ENCODE measurements around the gene OR51B2.
"Not testable (repeated sequence)": the region's sequence is repeated elsewhere in the genome, so short reads cannot be mapped to it uniquely, and the experiment has no call there.

Gene OR51B2

DNA sequence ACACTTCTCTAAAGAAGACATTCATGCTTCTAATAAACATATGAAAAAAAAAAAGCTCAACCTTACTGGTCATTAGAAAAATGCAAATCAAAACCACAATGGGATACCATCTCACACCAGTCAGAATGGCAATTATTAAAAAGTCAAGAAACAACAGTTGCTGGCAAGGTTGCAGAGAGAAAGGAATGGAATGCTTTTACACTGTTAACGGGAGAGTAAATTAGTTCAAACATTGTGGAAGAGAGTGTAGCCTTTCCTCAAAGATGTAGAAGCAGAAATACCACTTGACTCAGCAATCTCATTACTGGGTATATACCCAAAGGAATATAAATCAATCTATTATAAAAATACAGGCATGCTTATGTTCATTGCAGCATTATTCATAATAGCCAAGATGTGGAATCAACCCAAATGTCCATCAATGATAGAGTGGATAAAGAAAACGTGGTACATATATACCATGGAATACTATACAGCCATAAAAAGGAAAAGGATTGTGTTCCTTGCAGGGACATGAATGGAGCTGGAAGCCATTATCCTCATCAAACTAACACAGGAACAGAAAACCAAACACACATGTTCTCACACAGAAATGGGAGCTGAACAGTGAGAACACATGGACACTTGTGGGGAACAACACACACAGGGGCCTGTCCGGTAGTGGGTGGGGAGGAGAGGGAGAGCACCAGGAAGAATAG lies 10.6 kb downstream of the OR51B2 start:
- not testable (repeated sequence) for DNase-seq (ENCODE audit: insufficient read length, low spot score); FAIRE-seq

DNA sequence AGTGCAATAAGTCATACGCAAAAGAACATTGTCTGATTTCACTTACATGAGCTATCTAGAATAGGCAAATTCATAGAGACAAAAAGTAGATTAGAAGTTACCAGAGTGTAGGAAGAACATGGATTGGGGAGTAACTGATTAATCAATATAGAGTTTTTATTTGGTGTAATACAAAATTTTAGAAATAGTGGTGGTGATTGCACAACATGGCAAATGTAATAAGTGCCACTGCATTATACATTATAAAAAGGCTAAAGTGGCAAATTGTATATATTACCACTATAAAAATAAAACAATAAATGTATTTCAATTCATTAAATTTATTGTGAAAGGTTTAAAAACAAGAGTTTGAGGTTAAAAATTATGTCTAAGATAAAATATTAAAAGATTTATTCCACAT lies 13.7 kb downstream of the OR51B2 start:
- FAIRE-seq (no peak), DNase-seq (ENCODE audit: insufficient read length, low spot score) (no peak)

GRCh38 chr11:5307256-5308019 lies 16.7 kb downstream of the OR51B2 start:
- FAIRE-seq = no peak
- no peak for DNase-seq (ENCODE audit: insufficient read length, low spot score)

DNA sequence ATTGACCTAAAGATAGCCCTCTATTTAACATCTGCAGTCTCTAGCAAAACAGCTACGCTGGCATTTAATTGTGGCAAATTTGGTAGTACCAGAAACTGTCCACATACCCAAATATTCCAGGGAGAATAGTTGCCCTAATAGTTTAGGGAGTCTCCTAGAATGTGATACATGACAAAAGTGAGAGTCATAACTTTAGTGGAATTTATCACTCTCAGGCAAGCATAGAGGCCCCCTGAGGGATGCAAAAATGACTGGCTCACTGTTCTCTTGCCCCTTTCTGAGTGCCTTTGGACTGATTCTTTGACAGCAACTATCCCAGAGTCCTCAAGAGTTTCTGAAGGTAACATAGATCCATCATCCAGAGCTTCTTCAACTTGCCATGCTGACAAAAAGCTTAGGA lies 20.1 kb downstream of the OR51B2 start:
- DNase-seq (ENCODE audit: insufficient read length, low spot score) = no peak

DNA sequence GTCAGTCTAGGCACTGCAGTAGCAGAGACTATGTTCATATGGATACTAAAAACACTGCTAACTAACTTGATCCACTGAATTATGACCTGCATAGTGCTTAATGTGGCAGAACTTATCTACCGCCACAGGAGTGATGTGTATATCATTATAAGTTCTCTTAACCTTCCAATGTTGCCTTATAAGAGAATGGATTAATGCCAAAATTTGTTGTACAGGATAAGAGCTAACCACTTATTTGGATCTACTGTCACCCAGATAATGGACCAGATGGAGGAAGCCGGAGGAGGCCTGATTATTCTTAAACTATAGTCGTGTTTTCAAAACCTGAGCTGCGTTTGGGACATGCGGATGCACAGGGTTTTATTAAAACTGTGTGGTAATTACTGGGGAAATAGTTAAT lies 20.5 kb downstream of the OR51B2 start:
- FAIRE-seq (no peak), DNase-seq (ENCODE audit: insufficient read length, low spot score) (no peak)

More for the DNA sequence above, 20.1 kb downstream of the OR51B2 start:
- no peak for FAIRE-seq

- DNase-seq (ENCODE audit: insufficient read length, low spot score) = no peak
- FAIRE-seq = no peak
Measured at GRCh38 chr11:5301846-5302245, 22.3 kb downstream of the OR51B2 start, which contains the start of gene OR51B4. TSS of gene OR51B4 (minus strand) at chr11:5301946. CDS start at chr11:5301946, 0 bp downstream.

GRCh38 chr11:5300251-5300650 lies 23.8 kb downstream of the OR51B2 start:
- FAIRE-seq (no peak), DNase-seq (ENCODE audit: insufficient read length, low spot score) (no peak)

DNA sequence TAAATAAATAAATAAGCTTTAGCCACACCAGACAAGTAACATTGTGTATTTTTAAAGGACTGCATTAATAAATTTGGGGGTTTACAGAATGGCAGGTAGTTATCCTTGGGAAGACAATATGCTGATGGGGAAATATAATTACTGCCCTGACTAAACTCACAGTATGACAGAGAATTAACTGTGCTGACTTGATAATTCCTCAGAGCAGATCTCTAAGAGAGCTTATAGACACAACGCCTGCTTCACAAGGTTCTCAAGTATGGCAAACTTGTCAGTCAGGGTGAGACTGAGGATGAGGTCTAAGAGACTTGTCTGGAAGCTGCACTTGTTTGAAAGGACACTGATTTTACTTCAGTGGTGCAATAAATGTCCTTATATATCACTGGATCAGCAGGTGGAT lies 25.6 kb downstream of the OR51B2 start:
- DNase-seq (ENCODE audit: insufficient read length, low spot score) = no peak
- FAIRE-seq = no peak

DNA sequence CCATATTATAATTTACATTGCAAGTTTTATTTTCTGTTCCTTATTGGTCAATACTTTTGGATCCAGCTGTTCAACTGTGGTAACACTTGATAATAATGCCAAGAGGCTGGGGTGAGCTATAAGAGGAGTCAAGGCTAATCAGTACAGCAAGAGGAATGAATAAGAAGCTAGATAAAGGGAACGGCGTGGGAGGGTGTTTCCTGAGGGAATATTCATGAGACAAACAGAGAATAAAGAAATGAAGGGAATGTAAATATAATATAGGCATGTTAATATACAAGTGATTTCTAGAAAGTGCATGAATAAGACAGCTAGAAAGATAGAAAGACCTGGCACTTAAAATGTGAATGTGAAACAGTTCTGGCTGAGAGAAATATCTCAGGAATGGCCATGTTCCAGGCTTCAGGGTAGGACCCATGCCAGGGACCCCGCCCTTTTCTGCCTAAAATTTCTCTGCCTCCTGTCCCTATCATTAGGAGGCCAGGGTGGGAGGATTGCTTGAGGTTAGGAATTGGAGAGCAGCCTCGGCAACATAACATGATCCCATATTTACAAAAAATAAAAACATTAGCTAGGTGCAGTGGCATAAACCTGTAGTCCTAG lies 26.3 kb downstream of the OR51B2 start:
- DNase-seq (ENCODE audit: insufficient read length, low spot score) = no peak
- no peak for FAIRE-seq

DNA sequence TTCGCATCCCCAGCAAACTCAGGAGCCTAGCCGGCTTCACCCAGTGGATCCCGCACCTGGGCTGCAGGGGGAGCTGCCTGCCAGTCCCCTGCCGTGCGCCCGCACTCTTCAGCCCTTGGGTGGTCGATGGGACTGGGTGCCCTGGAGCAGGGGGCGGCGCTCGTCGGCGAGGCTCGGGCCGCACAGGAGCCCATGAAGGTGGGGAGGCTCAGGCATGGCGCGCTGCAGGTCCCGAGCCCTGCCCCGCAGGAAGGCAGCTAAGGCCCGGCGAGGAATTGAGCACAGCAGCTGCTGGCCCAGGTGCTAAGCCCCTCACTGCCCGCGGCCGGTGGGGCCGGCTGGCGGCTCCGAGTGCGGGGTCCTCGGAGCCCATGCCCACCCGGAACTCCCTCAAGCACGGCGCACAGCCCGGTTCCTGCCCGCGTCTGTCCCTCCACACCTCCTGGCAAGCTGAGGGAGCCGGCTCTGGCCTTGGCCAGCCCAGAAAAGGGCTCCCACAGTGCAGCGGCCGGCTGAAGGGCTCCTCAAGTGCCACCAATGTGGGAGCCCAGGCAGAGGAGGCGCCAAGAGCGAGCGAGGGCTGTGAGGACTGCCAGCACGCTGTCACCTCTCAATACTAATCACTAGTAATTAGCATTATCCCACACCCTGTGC lies 29.6 kb downstream of the OR51B2 start:
- not testable (repeated sequence) for FAIRE-seq; DNase-seq (ENCODE audit: insufficient read length, low spot score)

GRCh38 chr11:5293028-5293427 lies 31.1 kb downstream of the OR51B2 start:
- no peak for DNase-seq (ENCODE audit: insufficient read length, low spot score)
- FAIRE-seq = no peak

DNA sequence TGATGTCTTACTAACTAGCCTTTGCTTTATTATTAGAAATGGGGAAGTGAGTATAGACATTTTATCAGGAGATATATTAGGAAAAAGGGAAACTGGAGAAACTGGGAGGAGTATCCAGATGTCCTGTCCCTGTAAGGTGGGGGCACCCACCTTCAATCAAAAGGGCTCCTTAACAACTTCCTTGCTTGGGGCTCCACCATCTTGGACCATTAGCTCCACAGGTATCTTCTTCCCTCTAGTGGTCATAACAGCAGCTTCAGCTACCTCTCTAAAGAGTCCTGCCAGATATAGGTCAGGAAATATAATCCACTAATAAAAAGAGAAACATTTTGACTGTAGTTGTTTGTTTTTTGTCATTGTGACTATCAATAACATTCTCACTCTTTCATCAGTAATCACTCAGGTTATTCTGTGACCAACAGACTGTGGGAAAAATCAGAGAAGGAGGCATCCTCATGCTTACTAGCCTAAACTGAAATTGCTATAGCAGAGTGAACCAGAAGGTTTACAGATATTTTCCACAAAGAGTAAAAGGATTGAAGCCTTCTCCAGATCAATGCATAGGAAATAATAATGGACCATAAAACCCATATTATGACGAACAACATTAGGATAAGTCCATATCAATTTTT lies 32.8 kb downstream of the OR51B2 start:
- DNase-seq (ENCODE audit: insufficient read length, low spot score) = peak; percentile 19
- FAIRE-seq = no peak

- FAIRE-seq = no peak
- DNase-seq (ENCODE audit: insufficient read length, low spot score) = no peak
Measured at GRCh38 chr11:5290106-5290505, 34.0 kb downstream of the OR51B2 start.

DNA sequence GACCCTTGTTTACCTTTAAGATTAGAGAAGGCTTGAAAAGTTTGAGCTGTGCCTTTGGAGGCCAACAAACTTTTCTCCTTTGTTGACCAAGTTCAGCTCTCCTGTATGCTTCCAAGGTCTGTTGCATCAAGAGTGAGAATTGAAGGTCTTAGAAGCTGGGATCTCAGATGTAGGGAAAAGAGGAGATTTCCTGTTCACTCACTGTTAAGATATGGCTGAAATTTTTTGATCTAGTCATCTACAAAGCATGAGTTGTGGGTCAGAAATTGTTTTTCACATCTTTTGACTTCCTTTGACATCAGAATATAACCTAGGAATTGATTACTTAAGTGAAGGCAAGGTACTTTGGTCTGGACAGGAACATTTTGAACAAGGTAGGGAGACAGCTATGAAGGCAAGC lies 34.4 kb downstream of the OR51B2 start:
- FAIRE-seq (no peak), DNase-seq (ENCODE audit: insufficient read length, low spot score) (no peak)

DNA sequence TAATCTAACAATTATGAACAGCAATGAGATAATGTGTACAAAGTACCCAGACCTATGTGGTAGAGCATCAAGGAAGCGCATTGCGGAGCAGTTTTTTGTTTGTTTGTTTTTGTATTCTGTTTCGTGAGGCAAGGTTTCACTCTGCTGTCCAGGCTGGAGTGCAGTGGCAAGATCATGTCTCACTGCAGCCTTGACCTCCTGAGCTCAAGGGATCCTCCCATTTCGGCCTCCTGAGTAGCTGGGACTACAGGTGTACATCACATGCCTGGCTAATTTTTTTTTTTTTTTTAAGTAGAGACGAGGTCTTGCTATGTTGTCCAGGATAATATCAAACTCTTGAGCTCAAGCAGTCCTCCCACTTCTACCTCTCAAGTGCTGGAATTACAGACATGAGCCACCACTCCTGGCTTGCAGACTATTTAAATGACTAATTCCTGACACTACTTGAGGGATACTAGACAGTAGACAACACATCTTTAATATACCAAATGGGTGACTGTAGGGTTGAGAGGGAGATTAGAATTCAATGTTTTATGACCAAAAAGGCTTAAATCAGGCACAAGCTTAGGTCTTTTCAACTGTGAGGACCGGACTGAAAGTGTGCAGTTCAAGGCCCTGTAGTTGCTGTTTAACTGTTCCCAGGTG lies 35.1 kb downstream of the OR51B2 start:
- FAIRE-seq = no peak
- no peak for DNase-seq (ENCODE audit: insufficient read length, low spot score)

GRCh38 chr11:5288108-5288905 lies 35.8 kb downstream of the OR51B2 start:
- no peak for FAIRE-seq
- DNase-seq (ENCODE audit: insufficient read length, low spot score) = no peak

GRCh38 chr11:5286901-5287300 lies 37.2 kb downstream of the OR51B2 start:
- DNase-seq (ENCODE audit: insufficient read length, low spot score) (no peak), FAIRE-seq (no peak)

DNA sequence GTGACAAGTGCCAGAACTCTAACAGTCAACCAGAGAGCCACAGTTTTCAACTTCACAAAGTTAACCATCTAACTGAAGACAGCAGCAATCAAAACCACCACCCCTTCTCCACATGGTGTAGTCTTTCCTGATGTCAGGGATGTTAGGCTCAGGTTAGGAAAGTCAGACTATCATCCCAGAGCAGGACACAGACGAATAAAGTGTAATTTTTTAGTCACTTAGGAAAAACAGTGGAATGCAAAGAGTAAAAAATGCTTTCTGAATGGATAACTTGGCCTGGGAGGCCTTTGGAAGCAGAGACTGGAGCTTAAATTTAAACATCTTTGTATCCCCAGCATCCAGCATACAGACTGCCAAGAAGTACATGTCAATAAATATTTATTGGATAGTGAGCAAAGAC lies 37.7 kb downstream of the OR51B2 start:
- FAIRE-seq (no peak), DNase-seq (ENCODE audit: insufficient read length, low spot score) (no peak)

GRCh38 chr11:5285703-5286340 lies 38.3 kb downstream of the OR51B2 start:
- FAIRE-seq = no peak
- no peak for DNase-seq (ENCODE audit: insufficient read length, low spot score)
